Neural progenitor cell (in vitro differentiated cells): ENCODE data around the gene KLF2. TPM values are rescaled to one million over a fixed set of nuclear protein-coding genes. Genes with fewer than 3 reads are reported as not detected.

ENCODE experiments used
- DNase-seq: peaks from one replicate; pipeline ENCODE4 v3.0.0-alpha.2; 2016; ENCODE audit warnings: low spot score
- H2AFZ ChIP-seq: fragments of 200-600 bp; sonication (generic); replicated peaks from 2 replicates; pipeline ENCODE4 v1.6.1; 2016; ENCODE audit warnings: antibody characterized with exemption
- H3F3A ChIP-seq: fragments of 200-600 bp; sonication (generic); 2 replicates; pipeline ENCODE4 v1.6.1; 2016; ENCODE audit warnings: antibody characterized with exemption, low read depth
- H3K27ac ChIP-seq: fragments of 200-600 bp; sonication (generic); 2 replicates; pipeline ENCODE4 v1.5.1; 2016; ENCODE audit warnings: mild to moderate bottlenecking
- H3K27me3 ChIP-seq: fragments of 200-600 bp; sonication (generic); 2 replicates; pipeline ENCODE4 v1.6.1; 2016; ENCODE audit warnings: mild to moderate bottlenecking, moderate library complexity
- H3K36me3 ChIP-seq: fragments of 200-600 bp; sonication (generic); 2 replicates; pipeline ENCODE4 v1.5.1; 2016
- H3K4me1 ChIP-seq: fragments of 200-600 bp; sonication (generic); 2 replicates; pipeline ENCODE4 v1.6.1; 2016; ENCODE audit warnings: mixed run types
- H3K4me2 ChIP-seq: fragments of 200-600 bp; sonication (generic); 2 replicates; pipeline ENCODE4 v1.6.1; 2016
- H3K4me3 ChIP-seq: fragments of 200-600 bp; sonication (generic); 2 replicates; pipeline ENCODE4 v1.5.1; 2016
- H3K79me2 ChIP-seq: fragments of 200-600 bp; sonication (generic); 2 replicates; pipeline ENCODE4 v1.6.1; 2016; ENCODE audit warnings: low read depth
- H3K9ac ChIP-seq: fragments of 200-600 bp; sonication (generic); 2 replicates; pipeline ENCODE4 v1.6.1; 2016
- H3K9me3 ChIP-seq: fragments of 200-600 bp; sonication (generic); 2 replicates; pipeline ENCODE4 v1.5.1; 2016; ENCODE audit warnings: low read depth
- H4K20me1 ChIP-seq: fragments of 200-600 bp; sonication (generic); 2 replicates; pipeline ENCODE4 v1.6.1; 2016; ENCODE audit warnings: low read depth
- H3K27ac Mint-ChIP-seq: 3 replicates; pipeline ENCODE4 v1.8.0; 2021; ENCODE audit warnings: mixed read lengths
- H3K27me3 Mint-ChIP-seq: 2 replicates; pipeline ENCODE4 v1.8.0; 2022; ENCODE audit warnings: low read depth, mild to moderate bottlenecking, inconsistent platforms, moderate library complexity, mixed read lengths; ENCODE audit not compliant: insufficient read depth
- H3K36me3 Mint-ChIP-seq: 3 replicates; pipeline ENCODE4 v1.8.0; 2021; ENCODE audit warnings: mixed read lengths
- H3K4me1 Mint-ChIP-seq: 3 replicates; pipeline ENCODE4 v1.8.0; 2021; ENCODE audit warnings: mixed read lengths
- H3K4me3 Mint-ChIP-seq: 3 replicates; pipeline ENCODE4 v1.8.0; 2021; ENCODE audit warnings: mild to moderate bottlenecking, moderate library complexity, mixed read lengths
- H3K9me3 Mint-ChIP-seq: 3 replicates; pipeline ENCODE4 v1.8.0; 2020; ENCODE audit warnings: mixed read lengths
- CTCF ChIP-seq: fragments of 200-600 bp; sonication (generic); IDR thresholded peaks from 2 replicates; pipeline ENCODE4 v1.5.1; 2017; ENCODE audit warnings: antibody characterized with exemption, mild to moderate bottlenecking
- EZH2 ChIP-seq: fragments of 200-600 bp; sonication (generic); IDR thresholded peaks from 2 replicates; pipeline ENCODE4 v1.6.1; 2017; ENCODE audit warnings: antibody characterized with exemption, mild to moderate bottlenecking, moderate library complexity
- EZH2phosphoT487 ChIP-seq: fragments of 200-600 bp; sonication (generic); IDR thresholded peaks from 2 replicates; pipeline ENCODE4 v1.6.1; 2017; ENCODE audit warnings: antibody characterized with exemption
- total RNA-seq: library from RNA; depleted of rRNA; stranded (reverse); fragments of >200 nt; gene quantifications from 2 replicates; pipeline ENCODE4 v1.2.3, GENCODE V29; 2015; ENCODE audit warnings: low replicate concordance

Gene KLF2
- total RNA-seq, 1 donor from 2014 or later = not detected

GRCh38 chr19:16293118-16294091 is 31.2 kb upstream of the KLF2 start:
- Histone ChIP-seq H3K4me2 (no peak overlapping the region), H2AFZ (no peak overlapping the region), H3K4me3 (no peak overlapping the region), H3K9ac (no peak overlapping the region), H3K36me3 (no peaks in the 10 kb centered on the region), H3K4me1 (no peaks in the 10 kb centered on the region), H3K27ac (no peak overlapping the region), H3K9me3 (no peaks in the 10 kb centered on the region), H3K27me3 (no peaks in the 10 kb centered on the region), H3K79me2 (no peaks in the 10 kb centered on the region), H4K20me1 (no peaks in the 10 kb centered on the region), H3F3A (no peaks in the 10 kb centered on the region)
- Mint-ChIP-seq H3K36me3 (no peaks in the 10 kb centered on the region), H3K27ac (no peak overlapping the region), H3K4me1 (no peaks in the 10 kb centered on the region), H3K9me3 (no peaks in the 10 kb centered on the region), H3K4me3 (no peak overlapping the region), H3K27me3 (peaks cover 11% of the 10 kb centered on the region)
- no peak for TF ChIP-seq EZH2
- TF ChIP-seq EZH2phosphoT487 = no peak
- no peak for TF ChIP-seq CTCF
- no peak for DNase-seq

- no peaks in the 10 kb centered on the region for H3K27me3 ChIP-seq
- no peaks in the 10 kb centered on the region for H3F3A ChIP-seq
- DNase-seq = no peak
- H3K9me3 ChIP-seq = no peaks in the 10 kb centered on the region
- no peak for TF ChIP-seq EZH2phosphoT487
- TF ChIP-seq CTCF = no peak
- no peak for TF ChIP-seq EZH2
- no peak overlapping the region for H3K9ac ChIP-seq
- Mint-ChIP-seq H3K36me3 (no peaks in the 10 kb centered on the region), H3K27me3 (peaks cover 11% of the 10 kb centered on the region), H3K4me3 (no peak overlapping the region), H3K9me3 (no peaks in the 10 kb centered on the region), H3K27ac (no peak overlapping the region), H3K4me1 (no peaks in the 10 kb centered on the region)
- H3K36me3 ChIP-seq = no peaks in the 10 kb centered on the region
- no peak overlapping the region for H3K4me3 ChIP-seq
- no peak overlapping the region for H3K4me2 ChIP-seq
- H3K27ac ChIP-seq = no peak overlapping the region
- no peaks in the 10 kb centered on the region for H3K79me2 ChIP-seq
- H4K20me1 ChIP-seq = no peaks in the 10 kb centered on the region
- no peaks in the 10 kb centered on the region for H3K4me1 ChIP-seq
- no peak overlapping the region for H2AFZ ChIP-seq
Measured at GRCh38 chr19:16295057-16295456, 29.6 kb upstream of the KLF2 start.

GRCh38 chr19:16296713-16297112 is 27.9 kb upstream of the KLF2 start:
- H3K36me3 Mint-ChIP-seq = no peaks in the 10 kb centered on the region
- H3K9me3 Mint-ChIP-seq = no peaks in the 10 kb centered on the region
- Histone ChIP-seq H3K4me3 (no peak overlapping the region), H3K4me1 (no peaks in the 10 kb centered on the region), H3K9ac (no peak overlapping the region), H3K4me2 (no peak overlapping the region), H4K20me1 (no peaks in the 10 kb centered on the region), H3K27me3 (no peaks in the 10 kb centered on the region), H2AFZ (no peak overlapping the region), H3F3A (no peaks in the 10 kb centered on the region), H3K79me2 (no peaks in the 10 kb centered on the region), H3K27ac (no peak overlapping the region), H3K9me3 (no peaks in the 10 kb centered on the region), H3K36me3 (no peaks in the 10 kb centered on the region)
- H3K4me1 Mint-ChIP-seq = no peaks in the 10 kb centered on the region
- no peak for TF ChIP-seq EZH2
- no peak for TF ChIP-seq CTCF
- no peak for TF ChIP-seq EZH2phosphoT487
- H3K27ac Mint-ChIP-seq = no peak overlapping the region
- DNase-seq = no peak
- H3K27me3 Mint-ChIP-seq = peaks cover 9% of the 10 kb centered on the region
- no peak overlapping the region for H3K4me3 Mint-ChIP-seq
